Inferior parietal cortex (tissue), 1 donor: ENCODE measurements around the gene ABL1.

Experiments used
- DNase-seq: peaks from one replicate; pipeline ENCODE4 v3.0.0-alpha.2; 2016; ENCODE audit errors: extremely low spot score

The ABL1 gene

DNA sequence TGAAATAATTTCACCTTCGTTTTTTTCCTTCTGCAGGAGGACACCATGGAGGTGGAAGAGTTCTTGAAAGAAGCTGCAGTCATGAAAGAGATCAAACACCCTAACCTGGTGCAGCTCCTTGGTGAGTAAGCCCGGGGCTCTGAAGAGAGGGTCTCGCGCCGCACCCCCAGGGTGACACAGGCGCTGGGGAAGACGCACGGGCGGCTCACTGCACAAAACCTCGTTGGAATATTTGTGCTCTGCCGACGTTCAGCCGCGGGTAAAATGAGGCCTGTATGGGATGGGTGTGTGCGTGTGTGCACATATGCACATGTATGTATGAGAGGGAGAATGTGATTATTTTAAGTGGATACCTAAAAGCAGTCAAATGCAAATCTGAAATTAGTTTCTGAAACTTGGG lies 37.0 kb downstream of the ABL1 start:
- DNase-seq, result no peak

DNA sequence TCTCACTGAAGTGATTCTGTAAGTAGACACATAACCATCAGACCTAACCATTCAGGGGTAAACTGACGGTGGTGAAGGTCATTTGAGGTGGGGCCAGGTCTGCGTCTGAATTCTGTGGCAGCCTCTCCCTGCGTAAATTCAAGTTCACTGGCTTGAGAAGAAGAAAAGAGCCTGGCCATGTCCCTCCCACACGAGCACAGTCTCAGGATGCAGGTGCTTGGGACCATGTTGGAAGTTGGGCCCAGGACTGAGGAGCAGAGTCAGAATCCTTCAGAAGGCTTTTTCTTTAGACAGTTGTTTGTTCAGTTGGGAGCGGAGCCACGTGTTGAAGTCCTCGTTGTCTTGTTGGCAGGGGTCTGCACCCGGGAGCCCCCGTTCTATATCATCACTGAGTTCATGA lies 37.5 kb downstream of the ABL1 start:
- no peak for DNase-seq

DNA sequence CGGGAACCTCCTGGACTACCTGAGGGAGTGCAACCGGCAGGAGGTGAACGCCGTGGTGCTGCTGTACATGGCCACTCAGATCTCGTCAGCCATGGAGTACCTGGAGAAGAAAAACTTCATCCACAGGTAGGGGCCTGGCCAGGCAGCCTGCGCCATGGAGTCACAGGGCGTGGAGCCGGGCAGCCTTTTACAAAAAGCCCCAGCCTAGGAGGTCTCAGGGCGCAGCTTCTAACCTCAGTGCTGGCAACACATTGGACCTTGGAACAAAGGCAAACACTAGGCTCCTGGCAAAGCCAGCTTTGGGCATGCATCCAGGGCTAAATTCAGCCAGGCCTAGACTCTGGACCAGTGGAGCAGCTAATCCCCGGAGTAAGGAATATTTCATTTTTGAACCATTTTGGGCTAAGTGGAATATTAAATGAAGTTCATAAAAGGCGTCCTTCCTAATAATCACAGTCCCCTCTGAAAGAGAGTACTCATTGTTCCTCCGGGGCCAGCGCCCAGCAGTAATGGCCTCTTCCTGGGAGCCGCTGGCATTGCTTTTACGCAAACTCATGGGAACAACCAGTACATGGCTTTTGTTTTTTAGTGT lies 38.0 kb downstream of the ABL1 start:
- peak; percentile 74 for DNase-seq

DNA sequence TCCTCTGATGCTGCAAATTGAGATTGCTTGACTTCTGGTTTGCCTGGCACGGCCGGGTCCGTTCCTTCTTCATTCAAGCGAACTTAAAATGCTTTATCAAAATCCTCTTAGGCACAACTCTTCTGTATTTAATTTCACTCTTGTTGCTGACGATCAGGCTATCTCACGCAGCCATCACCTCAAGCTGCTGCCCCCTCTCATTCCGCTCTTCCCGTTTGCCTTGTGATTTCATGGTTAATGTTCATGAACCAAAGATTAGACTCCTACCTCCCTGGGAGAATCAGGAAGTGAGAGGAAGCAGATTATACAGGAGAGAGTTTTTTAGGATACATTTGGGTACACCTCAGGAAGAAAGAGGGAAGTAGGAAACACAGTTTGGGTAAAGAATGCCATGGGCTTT lies 38.9 kb downstream of the ABL1 start:
- no peak for DNase-seq

DNA sequence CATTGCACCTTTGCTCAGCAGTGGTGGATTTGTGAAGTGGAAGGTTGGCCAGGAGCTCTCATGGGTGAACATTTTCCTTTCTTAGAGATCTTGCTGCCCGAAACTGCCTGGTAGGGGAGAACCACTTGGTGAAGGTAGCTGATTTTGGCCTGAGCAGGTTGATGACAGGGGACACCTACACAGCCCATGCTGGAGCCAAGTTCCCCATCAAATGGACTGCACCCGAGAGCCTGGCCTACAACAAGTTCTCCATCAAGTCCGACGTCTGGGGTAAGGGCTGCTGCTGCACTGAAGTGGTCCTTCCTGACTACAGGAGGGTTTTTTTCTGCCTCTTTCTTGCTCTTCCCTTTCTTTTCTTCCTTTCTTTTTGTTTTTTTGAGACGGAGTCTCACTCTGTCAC lies 39.7 kb downstream of the ABL1 start:
- no peak for DNase-seq

GRCh38 chr9:130877300-130877699 lies 42.2 kb downstream of the ABL1 start:
- no peak for DNase-seq

DNA sequence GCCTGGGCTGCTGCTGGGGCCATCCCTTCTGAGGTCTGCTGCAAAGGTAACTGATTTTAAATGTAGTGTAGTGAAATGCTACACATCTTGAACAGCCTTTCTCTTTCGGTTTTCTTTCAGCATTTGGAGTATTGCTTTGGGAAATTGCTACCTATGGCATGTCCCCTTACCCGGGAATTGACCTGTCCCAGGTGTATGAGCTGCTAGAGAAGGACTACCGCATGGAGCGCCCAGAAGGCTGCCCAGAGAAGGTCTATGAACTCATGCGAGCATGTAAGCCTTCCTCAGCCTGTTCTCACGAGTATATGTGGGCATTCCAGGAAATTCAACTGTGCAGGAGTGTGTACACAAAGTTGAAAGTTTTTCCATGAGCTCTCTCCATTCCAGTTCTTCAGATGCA lies 43.2 kb downstream of the ABL1 start:
- no peak for DNase-seq

- no peak for DNase-seq
Measured at GRCh38 chr9:130879863-130880411, 44.9 kb downstream of the ABL1 start.

DNA sequence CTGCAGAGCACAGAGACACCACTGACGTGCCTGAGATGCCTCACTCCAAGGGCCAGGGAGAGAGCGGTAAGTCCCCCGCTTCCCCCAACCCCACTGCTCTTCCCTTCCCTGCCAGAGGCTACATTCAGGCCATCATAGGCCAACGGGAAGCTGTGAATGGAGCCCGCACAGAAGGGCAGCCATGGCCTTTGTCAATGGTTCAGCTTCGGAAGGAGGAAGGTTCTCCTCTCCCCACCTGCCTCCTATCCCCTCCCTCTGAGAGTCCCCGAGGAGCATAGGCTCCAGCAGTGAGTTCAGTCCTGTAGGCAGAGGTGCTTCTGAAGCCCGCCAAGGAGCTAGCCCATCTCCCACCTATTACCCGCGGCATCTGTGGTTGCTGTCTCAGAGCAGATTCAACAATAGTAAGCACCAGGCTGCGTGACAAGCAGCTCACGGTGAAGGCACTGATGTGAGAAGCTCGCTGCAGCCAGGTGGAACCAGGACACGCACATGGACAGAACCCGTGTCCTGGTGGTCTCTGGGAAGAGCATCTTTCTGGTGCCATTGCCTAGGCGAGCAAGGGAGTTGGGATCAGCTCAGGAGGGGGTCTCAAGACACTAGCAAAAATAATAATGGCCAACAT lies 45.7 kb downstream of the ABL1 start:
- DNase-seq, result no peak

GRCh38 chr9:130881516-130881915 lies 46.5 kb downstream of the ABL1 start:
- DNase-seq, result no peak

- DNase-seq, result no peak
Measured at GRCh38 chr9:130882696-130883225, 47.7 kb downstream of the ABL1 start.

DNA sequence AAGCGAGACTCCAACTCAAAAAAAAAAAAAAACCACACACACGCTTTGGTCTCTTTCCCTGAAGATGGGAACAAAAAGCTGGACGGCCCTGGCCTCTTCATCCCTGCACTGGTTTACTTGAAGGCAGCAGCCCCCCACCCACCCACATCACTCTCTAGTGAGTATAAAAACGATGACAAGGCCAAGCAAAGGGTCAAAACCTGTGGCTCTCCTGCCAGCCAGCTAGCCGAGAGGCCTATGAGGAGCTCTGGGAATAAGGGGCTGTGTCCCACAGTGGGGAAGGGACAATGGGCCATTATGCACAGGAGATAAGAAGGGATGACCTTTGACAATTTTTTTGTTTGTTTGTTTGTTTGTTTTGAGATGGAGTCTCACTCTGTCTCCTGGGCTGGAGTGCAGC lies 48.4 kb downstream of the ABL1 start:
- no peak for DNase-seq

GRCh38 chr9:130884111-130884531 lies 49.1 kb downstream of the ABL1 start:
- DNase-seq, result no peak

GRCh38 chr9:130884542-130885483 lies 49.8 kb downstream of the ABL1 start:
- DNase-seq, result no peak

DNA sequence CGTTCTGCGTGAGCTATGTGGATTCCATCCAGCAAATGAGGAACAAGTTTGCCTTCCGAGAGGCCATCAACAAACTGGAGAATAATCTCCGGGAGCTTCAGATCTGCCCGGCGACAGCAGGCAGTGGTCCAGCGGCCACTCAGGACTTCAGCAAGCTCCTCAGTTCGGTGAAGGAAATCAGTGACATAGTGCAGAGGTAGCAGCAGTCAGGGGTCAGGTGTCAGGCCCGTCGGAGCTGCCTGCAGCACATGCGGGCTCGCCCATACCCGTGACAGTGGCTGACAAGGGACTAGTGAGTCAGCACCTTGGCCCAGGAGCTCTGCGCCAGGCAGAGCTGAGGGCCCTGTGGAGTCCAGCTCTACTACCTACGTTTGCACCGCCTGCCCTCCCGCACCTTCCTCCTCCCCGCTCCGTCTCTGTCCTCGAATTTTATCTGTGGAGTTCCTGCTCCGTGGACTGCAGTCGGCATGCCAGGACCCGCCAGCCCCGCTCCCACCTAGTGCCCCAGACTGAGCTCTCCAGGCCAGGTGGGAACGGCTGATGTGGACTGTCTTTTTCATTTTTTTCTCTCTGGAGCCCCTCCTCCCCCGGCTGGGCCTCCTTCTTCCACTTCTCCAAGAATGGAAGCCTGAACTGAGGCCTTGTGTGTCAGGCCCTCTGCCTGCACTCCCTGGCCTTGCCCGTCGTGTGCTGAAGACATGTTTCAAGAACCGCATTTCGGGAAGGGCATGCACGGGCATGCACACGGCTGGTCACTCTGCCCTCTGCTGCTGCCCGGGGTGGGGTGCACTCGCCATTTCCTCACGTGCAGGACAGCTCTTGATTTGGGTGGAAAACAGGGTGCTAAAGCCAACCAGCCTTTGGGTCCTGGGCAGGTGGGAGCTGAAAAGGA lies 50.7 kb downstream of the ABL1 start:
- no peak for DNase-seq

DNA sequence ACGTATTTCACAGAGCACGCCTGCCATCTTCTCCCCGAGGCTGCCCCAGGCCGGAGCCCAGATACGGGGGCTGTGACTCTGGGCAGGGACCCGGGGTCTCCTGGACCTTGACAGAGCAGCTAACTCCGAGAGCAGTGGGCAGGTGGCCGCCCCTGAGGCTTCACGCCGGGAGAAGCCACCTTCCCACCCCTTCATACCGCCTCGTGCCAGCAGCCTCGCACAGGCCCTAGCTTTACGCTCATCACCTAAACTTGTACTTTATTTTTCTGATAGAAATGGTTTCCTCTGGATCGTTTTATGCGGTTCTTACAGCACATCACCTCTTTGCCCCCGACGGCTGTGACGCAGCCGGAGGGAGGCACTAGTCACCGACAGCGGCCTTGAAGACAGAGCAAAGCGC lies 51.9 kb downstream of the ABL1 start:
- no peak for DNase-seq

- no peak for DNase-seq
Measured at GRCh38 chr9:130887494-130888144, 52.6 kb downstream of the ABL1 start.

GRCh38 chr9:130888146-130888885 lies 53.3 kb downstream of the ABL1 start:
- no peak for DNase-seq

DNA sequence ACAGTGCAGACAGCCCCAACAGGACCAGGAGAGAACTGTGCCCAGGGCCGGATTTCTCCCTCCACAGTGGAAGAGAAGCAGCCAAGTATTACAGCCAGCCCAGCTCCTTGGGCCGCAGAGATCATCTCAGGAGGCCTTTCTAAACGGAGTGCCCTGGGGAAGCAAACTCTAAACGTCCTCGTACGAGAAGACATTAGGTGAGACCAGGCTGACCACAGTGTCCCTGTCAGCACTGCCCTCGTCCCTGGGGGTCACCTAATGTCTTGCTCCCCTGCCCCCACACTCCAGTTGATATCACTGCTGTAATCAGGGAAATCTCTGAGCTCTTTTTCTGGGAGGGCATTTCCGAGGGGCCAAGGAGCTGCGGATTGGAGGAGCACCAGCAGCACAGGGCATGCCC lies 55.1 kb downstream of the ABL1 start:
- no peak for DNase-seq
